ENCODE results near the gene CHD2.

CHD2 gene

GRCh38 chr15:93046120-93046519 is 146.0 kb downstream of the CHD2 start:
- TF ChIP-seq POLR2AphosphoS5 (IDR thresholded peaks at IDR 0.05; ENCODE audit: low read depth, low read length) (no peak), TAF1 (IDR thresholded peaks at IDR 0.05; ENCODE audit: borderline replicate concordance, insufficient read depth, low read length) (no peak), SIN3A (IDR thresholded peaks at IDR 0.05; ENCODE audit: borderline replicate concordance, insufficient read depth, low read length) (no peak), FOXP2 (optimal IDR thresholded peaks at IDR 0.05; ENCODE audit: borderline replicate concordance, extremely low read depth, extremely low read length, insufficient read depth) (no peak), REST (IDR thresholded peaks at IDR 0.05; ENCODE audit: insufficient read depth in 1 of 2, low read depth in 2 of 2, low read length in 2 of 2) (no peak)

- TF ChIP-seq TAF1 (IDR thresholded peaks at IDR 0.05; ENCODE audit: borderline replicate concordance, insufficient read depth, low read length) (no peak), FOXP2 (optimal IDR thresholded peaks at IDR 0.05; ENCODE audit: borderline replicate concordance, extremely low read depth, extremely low read length, insufficient read depth) (no peak), REST (IDR thresholded peaks at IDR 0.05; ENCODE audit: insufficient read depth in 1 of 2, low read depth in 2 of 2, low read length in 2 of 2) (no peak), POLR2AphosphoS5 (IDR thresholded peaks at IDR 0.05; ENCODE audit: low read depth, low read length) (no peak), SIN3A (IDR thresholded peaks at IDR 0.05; ENCODE audit: borderline replicate concordance, insufficient read depth, low read length) (no peak)
These were observed 146.6 kb downstream of the CHD2 start for GRCh38 chr15:93046721-93047120.

GRCh38 chr15:93047621-93048425 is 147.7 kb downstream of the CHD2 start:
- TF ChIP-seq SIN3A (IDR thresholded peaks at IDR 0.05; ENCODE audit: borderline replicate concordance, insufficient read depth, low read length) (no peak), TAF1 (IDR thresholded peaks at IDR 0.05; ENCODE audit: borderline replicate concordance, insufficient read depth, low read length) (no peak), REST (IDR thresholded peaks at IDR 0.05; ENCODE audit: insufficient read depth in 1 of 2, low read depth in 2 of 2, low read length in 2 of 2) (no peak), POLR2AphosphoS5 (IDR thresholded peaks at IDR 0.05; ENCODE audit: low read depth, low read length) (no peak), FOXP2 (optimal IDR thresholded peaks at IDR 0.05; ENCODE audit: borderline replicate concordance, extremely low read depth, extremely low read length, insufficient read depth) (no peak)

- TF ChIP-seq TAF1 (IDR thresholded peaks at IDR 0.05; ENCODE audit: borderline replicate concordance, insufficient read depth, low read length) (no peak), REST (IDR thresholded peaks at IDR 0.05; ENCODE audit: insufficient read depth in 1 of 2, low read depth in 2 of 2, low read length in 2 of 2) (no peak), SIN3A (IDR thresholded peaks at IDR 0.05; ENCODE audit: borderline replicate concordance, insufficient read depth, low read length) (no peak), FOXP2 (optimal IDR thresholded peaks at IDR 0.05; ENCODE audit: borderline replicate concordance, extremely low read depth, extremely low read length, insufficient read depth) (no peak), POLR2AphosphoS5 (IDR thresholded peaks at IDR 0.05; ENCODE audit: low read depth, low read length) (no peak)
These were observed 148.2 kb downstream of the CHD2 start for GRCh38 chr15:93048426-93048721.

Measured in PFSK-1 (cell line).